Measurements from ENCODE around the gene TCF25. TPM values are rescaled to one million over a fixed set of nuclear protein-coding genes. Genes with fewer than 3 reads are reported as not detected.

The TCF25 gene
- total RNA-seq, 3 donors from 2014 or later, result 179 to 217 (median 212) TPM

GRCh38 chr16:89907055-89907814, 33.8 kb downstream of the TCF25 start:
- peaks cover 7% of the 10 kb centered on the region for H3K36me3 ChIP-seq (ENCODE audit: low read depth)
- no peaks in the 10 kb centered on the region for H3K4me1 ChIP-seq (ENCODE audit: low read depth)
- intact Hi-C loops (cut with DNase I, micrococcal nuclease), result no loop called here
- no peak overlapping the region for H3K4me3 ChIP-seq
- TF ChIP-seq CTCF (IDR thresholded peaks at IDR 0.05), result no peak
- no peaks in the 10 kb centered on the region for H3K9me3 ChIP-seq
- DNase-seq (no peak), ATAC-seq (no peak)

- H3K36me3 ChIP-seq (ENCODE audit: low read depth), result peaks cover 7% of the 10 kb centered on the region
- no peak for TF ChIP-seq CTCF (IDR thresholded peaks at IDR 0.05)
- no peak for DNase-seq
- intact Hi-C loops (cut with DNase I, micrococcal nuclease), result no loop called here
- H3K9me3 ChIP-seq, result no peaks in the 10 kb centered on the region
- H3K4me3 ChIP-seq, result no peak overlapping the region
- H3K4me1 ChIP-seq (ENCODE audit: low read depth), result no peaks in the 10 kb centered on the region
- ATAC-seq, result no peak
Measured at GRCh38 chr16:89908236-89908635, 34.8 kb downstream of the TCF25 start.

- intact Hi-C loops (cut with DNase I, micrococcal nuclease), result no loop called here
- peak; percentile 95 for ATAC-seq
- peaks cover 5% of the 10 kb centered on the region for H3K36me3 ChIP-seq (ENCODE audit: low read depth)
Measured at GRCh38 chr16:89909777-89910716, 36.7 kb downstream of the TCF25 start.

GRCh38 chr16:89910717-89911354, 37.4 kb downstream of the TCF25 start:
- no peak for ATAC-seq
- Histone ChIP-seq H3K4me1 (ENCODE audit: low read depth) (no peaks in the 10 kb centered on the region), H3K9me3 (no peaks in the 10 kb centered on the region), H3K4me3 (no peak overlapping the region), H3K36me3 (ENCODE audit: low read depth) (peaks cover 5% of the 10 kb centered on the region)
- peak in 1 of 3 donors; percentile 48 for DNase-seq
- intact Hi-C loops (cut with DNase I, micrococcal nuclease), result no loop called here
- TF ChIP-seq CTCF (IDR thresholded peaks at IDR 0.05), result no peak

More at GRCh38 chr16:89909777-89910716, 36.7 kb downstream of the TCF25 start:
- peak; percentile 82 to 85 (median 85) for DNase-seq
- TF ChIP-seq CTCF (IDR thresholded peaks at IDR 0.05), result peak; percentile 88
- Histone ChIP-seq H3K4me3 (no peak overlapping the region), H3K9me3 (no peaks in the 10 kb centered on the region), H3K4me1 (ENCODE audit: low read depth) (no peaks in the 10 kb centered on the region)

- ATAC-seq (no peak), DNase-seq (no peak)
- no peak for TF ChIP-seq CTCF (IDR thresholded peaks at IDR 0.05)
- Histone ChIP-seq H3K4me1 (ENCODE audit: low read depth) (no peaks in the 10 kb centered on the region), H3K4me3 (no peak overlapping the region), H3K36me3 (ENCODE audit: low read depth) (peaks cover 5% of the 10 kb centered on the region), H3K9me3 (no peaks in the 10 kb centered on the region)
- intact Hi-C loops (cut with DNase I, micrococcal nuclease), result no loop called here
Measured at GRCh38 chr16:89911375-89911774, 38.0 kb downstream of the TCF25 start.
